Mucosa of gallbladder (tissue), 1 donor: ENCODE measurements around the gene BFSP2. TPM values are rescaled to one million over a fixed set of nuclear protein-coding genes. Genes with fewer than 3 reads are reported as not detected.
"Not testable (repeated sequence)": the region's sequence is repeated elsewhere in the genome, so short reads cannot be mapped to it uniquely, and the experiment has no call there.

Source experiments
- DNase-seq: peaks from one replicate; pipeline ENCODE4 v3.0.0-alpha.2; 2020; ENCODE audit warnings: low spot score
- total RNA-seq: library from RNA; stranded (reverse); gene quantifications from one replicate; pipeline ENCODE4 v1.2.1, GENCODE V29; 2021
- donor health status: DM: no; HTN: no; CAD: no.

BFSP2 gene
- total RNA-seq, 1 donor from 2014 or later, result not detected

DNA sequence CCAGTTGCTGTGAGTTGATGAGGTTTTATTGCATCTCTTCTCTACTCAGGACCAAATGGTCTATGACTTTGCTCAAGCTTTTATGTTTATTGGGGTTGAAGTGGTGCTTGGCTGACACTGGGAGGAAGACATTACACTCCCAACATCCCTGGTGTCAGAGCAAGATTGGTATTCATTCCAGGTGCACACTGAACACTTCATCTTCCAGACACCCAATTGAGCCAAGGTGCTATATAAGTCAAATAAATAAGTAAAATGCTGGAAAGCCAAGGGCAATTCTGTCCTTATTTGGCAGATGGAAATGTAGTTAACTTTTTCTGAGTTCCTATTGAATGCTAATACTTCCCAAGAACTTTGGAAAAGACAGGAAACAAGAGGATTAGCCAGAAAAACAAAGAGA lies 120.4 kb downstream of the BFSP2 start:
- DNase-seq, result no peak

- not testable (repeated sequence) for DNase-seq
Measured at GRCh38 chr3:133520938-133521337, 121.1 kb downstream of the BFSP2 start.

DNA sequence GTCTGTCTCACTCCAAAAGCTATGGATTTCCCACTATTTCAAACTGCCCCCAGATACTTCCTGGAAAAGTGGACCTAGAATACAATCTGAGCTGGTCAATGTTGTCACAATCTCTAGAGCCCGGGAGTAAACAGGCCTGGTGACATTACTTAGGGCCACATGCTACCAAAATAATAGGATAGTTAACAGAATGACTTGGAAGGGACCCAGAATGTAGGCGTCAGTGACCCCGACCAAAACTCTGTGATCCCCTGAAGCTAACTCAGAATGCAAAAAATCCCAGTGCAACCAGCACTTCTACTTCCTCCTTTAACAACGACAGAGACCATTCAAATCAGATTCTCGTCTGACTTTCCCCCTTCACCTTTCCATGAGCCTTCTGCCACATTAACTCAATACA lies 122.1 kb downstream of the BFSP2 start:
- no peak for DNase-seq

DNA sequence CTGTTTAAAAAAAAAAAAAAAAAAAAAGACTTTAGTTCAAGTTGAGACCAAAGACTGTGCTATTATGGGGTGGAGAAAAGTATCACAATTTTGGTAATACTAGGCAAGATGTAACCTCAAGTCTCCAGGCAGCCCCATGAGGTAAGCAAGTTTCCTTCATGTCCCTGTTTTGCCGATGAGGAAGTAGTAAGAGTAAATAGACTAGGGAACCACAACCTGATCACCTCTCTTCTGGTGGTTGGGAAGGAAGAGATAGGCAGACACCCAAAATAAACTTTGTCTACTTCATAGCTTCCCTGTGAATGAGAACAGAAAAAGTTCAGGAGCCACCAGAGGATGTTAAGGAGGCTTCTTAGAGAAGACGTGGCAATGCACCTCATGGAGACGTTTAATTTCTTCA lies 123.9 kb downstream of the BFSP2 start:
- DNase-seq, result not testable (repeated sequence)

Other genes with a start within 250 kb of the BFSP2 start
- gene CDV3, start 173.6 kb downstream of the BFSP2 start, total RNA-seq, result 108 TPM